Spleen (tissue), 7 donors: ENCODE results near the gene ATP8A2.

Source experiments
- CTCF ChIP-seq, 11 experiments: fragments of 200-600 bp in 7 of 11; fragments of 450-650 bp in 4 of 11; sonication (generic) in 4 of 11; IDR thresholded peaks in 8 of 11; conservative IDR thresholded peaks in 3 of 11; 1 replicate in 7 of 11; 2 replicates in 4 of 11; pipeline versions ENCODE4 v1.4.0 to v1.8.0; 2016 to 2021; ENCODE audit warnings: antibody characterized with exemption in 11 of 11, inconsistent platforms in 4 of 11, mild to moderate bottlenecking in 1 of 11
- POLR2A ChIP-seq, 3 donors: fragments of 450-650 bp; IDR thresholded peaks; one replicate each; pipeline ENCODE4 v1.5.1; 2017; ENCODE audit warnings: antibody characterized with exemption in 3 of 3, mild to moderate bottlenecking in 1 of 3
- POLR2AphosphoS5 ChIP-seq, 3 donors: sonication (generic); formaldehyde crosslinking; IDR thresholded peaks; one replicate each; pipeline ENCODE4 v1.5.1; 2017; ENCODE audit warnings: antibody characterized with exemption in 3 of 3
- donor health status: DM: no; HTN: no; CAD: no; lungs with moderate emphysema.
- donor health status: DM: no; HTN: no; CAD: no.
- donor health status: DM: no; HTN: no; CAD: no.

GRCh38 chr13:25732111-25732865, 360.5 kb downstream of the ATP8A2 start:
- no peak for TF ChIP-seq POLR2A (IDR thresholded peaks at IDR 0.05)
- TF ChIP-seq CTCF (IDR thresholded peaks at IDR 0.05 in 8 of 11, conservative IDR thresholded peaks at IDR 0.05 in 3 of 11) = no peak
- no peak for TF ChIP-seq POLR2AphosphoS5 (IDR thresholded peaks at IDR 0.05)
